Thoracic aorta (tissue), 2 donors: ENCODE measurements around the gene PRR15. TPM values are rescaled to one million over a fixed set of nuclear protein-coding genes. Genes with fewer than 3 reads are reported as not detected.

ENCODE experiments used
- ATAC-seq: fragments of 150-250 bp; one replicate; pipeline ENCODE4 v1.8.0; 2017; ENCODE audit warnings: low read depth; ENCODE audit not compliant: insufficient number of reproducible peaks, low FRiP score
- DNase-seq: peaks from one replicate; pipeline ENCODE4 v3.0.0-alpha.2; 2020; ENCODE audit warnings: low spot score
- H3K27ac ChIP-seq, 2 donors: fragments of 200-600 bp; sonication (generic); 1 replicate in 1 of 2; 2 replicates in 1 of 2; pipeline ENCODE4 v1.5.1; 2016; ENCODE audit warnings: mild to moderate bottlenecking in 2 of 2, moderate library complexity in 2 of 2
- H3K27me3 ChIP-seq: fragments of 200-600 bp; sonication (generic); replicated peaks from 2 replicates; pipeline ENCODE4 v1.6.0; 2016; ENCODE audit warnings: mild to moderate bottlenecking; ENCODE audit not compliant: insufficient read depth
- H3K36me3 ChIP-seq: fragments of 200-600 bp; sonication (generic); one replicate; pipeline ENCODE4 v1.5.1; 2016
- H3K4me1 ChIP-seq, 2 donors: fragments of 200-600 bp; sonication (generic); 1 replicate in 1 of 2; 2 replicates in 1 of 2; pipeline versions ENCODE4 v1.5.1 to v1.6.0; 2016; ENCODE audit warnings: low read depth in 2 of 2, mild to moderate bottlenecking in 1 of 2; ENCODE audit not compliant: control insufficient read depth in 1 of 2
- H3K4me3 ChIP-seq: fragments of 200-600 bp; sonication (generic); 2 replicates; pipeline ENCODE4 v1.5.1; 2016; ENCODE audit warnings: mild to moderate bottlenecking
- H3K9me3 ChIP-seq: fragments of 200-600 bp; sonication (generic); 2 replicates; pipeline ENCODE4 v1.5.1; 2016
- total RNA-seq, 2 donors: library from RNA; depleted of rRNA; stranded (reverse); fragments of >200 nt; gene quantifications; one replicate each; pipeline versions ENCODE4 v1.1.0 to v1.2.3, GENCODE V29; 2016
- TF ChIP-seq, protein P1 (sequence below): fragments of 200-600 bp; sonication (generic); IDR thresholded peaks from one replicate; pipeline ENCODE4 v1.5.1; 2019; ENCODE audit warnings: antibody characterized with exemption

The PRR15 gene
- total RNA-seq, 2 donors from 2014 or later: 2.5 to 6.0 TPM

DNA sequence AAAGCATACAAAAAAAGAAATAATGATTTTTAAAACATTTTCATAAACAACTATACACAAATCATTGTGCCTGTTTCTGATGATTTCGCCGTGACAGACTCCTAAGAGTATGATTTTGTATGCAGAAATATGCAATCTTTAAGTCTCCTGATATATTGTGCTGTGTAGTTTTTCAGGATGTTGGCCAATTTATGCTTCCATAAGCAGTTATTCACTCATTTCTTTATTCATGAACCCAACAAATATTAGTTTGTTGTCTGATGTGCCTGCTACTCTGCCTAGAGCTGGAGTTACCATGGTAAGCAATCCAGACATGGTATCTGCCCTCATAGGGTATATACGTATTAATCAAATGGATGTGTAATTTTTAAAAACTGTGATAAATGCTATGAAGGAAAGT is 40.4 kb downstream of the PRR15 start:
- H3K36me3 ChIP-seq: no peaks in the 10 kb centered on the region
- H3K4me3 ChIP-seq: no peak overlapping the region
- TF ChIP-seq, protein P1, sequence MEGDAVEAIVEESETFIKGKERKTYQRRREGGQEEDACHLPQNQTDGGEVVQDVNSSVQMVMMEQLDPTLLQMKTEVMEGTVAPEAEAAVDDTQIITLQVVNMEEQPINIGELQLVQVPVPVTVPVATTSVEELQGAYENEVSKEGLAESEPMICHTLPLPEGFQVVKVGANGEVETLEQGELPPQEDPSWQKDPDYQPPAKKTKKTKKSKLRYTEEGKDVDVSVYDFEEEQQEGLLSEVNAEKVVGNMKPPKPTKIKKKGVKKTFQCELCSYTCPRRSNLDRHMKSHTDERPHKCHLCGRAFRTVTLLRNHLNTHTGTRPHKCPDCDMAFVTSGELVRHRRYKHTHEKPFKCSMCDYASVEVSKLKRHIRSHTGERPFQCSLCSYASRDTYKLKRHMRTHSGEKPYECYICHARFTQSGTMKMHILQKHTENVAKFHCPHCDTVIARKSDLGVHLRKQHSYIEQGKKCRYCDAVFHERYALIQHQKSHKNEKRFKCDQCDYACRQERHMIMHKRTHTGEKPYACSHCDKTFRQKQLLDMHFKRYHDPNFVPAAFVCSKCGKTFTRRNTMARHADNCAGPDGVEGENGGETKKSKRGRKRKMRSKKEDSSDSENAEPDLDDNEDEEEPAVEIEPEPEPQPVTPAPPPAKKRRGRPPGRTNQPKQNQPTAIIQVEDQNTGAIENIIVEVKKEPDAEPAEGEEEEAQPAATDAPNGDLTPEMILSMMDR: no peak
- no peak for DNase-seq
- no peaks in the 10 kb centered on the region for H3K9me3 ChIP-seq
- H3K27me3 ChIP-seq: no peaks in the 10 kb centered on the region
- H3K4me1 ChIP-seq: no peaks in the 10 kb centered on the region
- H3K27ac ChIP-seq: no peak overlapping the region
- ATAC-seq: no peak

DNA sequence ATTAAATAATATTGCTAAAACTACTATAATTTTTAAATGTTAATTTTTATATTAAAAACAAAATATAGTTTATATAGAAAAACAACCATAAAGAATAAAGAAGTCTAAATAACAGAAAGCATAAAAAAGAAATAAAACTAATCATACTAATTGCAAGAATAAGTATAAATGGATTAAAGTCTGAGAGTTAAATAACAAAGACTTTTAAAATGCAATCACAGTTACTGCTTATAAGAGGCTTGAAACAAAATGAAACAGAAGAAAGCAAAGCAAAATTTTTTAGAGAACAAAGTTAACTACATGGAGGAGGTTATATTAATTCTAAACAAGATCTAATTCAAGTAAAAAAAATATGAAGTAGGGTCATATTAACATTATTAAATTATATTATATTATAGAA is 41.1 kb downstream of the PRR15 start:
- no peaks in the 10 kb centered on the region for H3K27me3 ChIP-seq
- ATAC-seq: no peak
- no peak for DNase-seq
- TF ChIP-seq, protein P1: no peak
- no peak overlapping the region for H3K27ac ChIP-seq
- no peaks in the 10 kb centered on the region for H3K36me3 ChIP-seq
- no peaks in the 10 kb centered on the region for H3K4me1 ChIP-seq
- H3K4me3 ChIP-seq: no peak overlapping the region
- no peaks in the 10 kb centered on the region for H3K9me3 ChIP-seq

DNA sequence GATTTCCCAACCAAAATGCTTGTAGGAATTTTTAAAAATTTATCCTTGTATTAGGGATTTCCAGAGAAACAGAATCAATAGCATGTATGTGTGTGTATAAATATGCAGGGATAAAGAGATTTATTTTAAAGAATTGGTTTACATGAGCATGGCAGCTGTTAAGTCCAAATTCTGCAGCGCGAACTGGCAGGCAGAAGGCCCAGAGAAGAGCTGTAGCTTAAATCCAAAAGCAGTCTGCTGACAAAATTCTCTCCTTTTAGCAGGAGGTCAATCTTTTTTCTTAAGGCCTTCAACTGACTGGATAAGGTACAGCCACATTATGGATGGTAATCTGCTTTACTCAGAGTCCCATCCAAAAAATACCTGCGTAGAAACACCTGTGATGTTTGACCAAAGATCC is 42.0 kb downstream of the PRR15 start:
- ATAC-seq: no peak
- Histone ChIP-seq H3K9me3 (no peaks in the 10 kb centered on the region), H3K27me3 (no peaks in the 10 kb centered on the region), H3K4me1 (peaks cover 0 to 4% of the 10 kb centered on the region in 2 donors), H3K27ac (no peak overlapping the region), H3K4me3 (no peak overlapping the region), H3K36me3 (no peaks in the 10 kb centered on the region)
- no peak for DNase-seq
- TF ChIP-seq, protein P1: no peak

DNA sequence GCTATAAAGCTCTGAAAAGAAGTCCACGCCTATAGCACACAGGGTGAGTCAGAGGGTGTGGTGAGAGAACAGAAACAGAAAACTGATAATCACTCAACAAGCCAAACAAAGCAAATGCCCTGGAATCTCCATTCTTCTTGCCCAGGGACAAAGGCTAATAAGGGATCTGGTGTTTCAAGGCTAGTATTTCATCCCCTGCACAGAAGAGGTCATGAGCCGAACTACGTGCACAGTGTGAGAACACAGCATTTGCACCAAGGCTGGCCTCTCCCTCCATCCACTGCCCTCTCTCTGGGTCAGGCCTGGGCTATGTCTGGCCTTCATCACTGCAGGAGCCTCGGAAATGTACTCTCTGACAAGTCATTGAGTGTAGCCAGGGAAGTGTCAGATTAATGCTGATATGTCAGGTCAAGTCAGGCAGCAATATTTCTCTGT is 42.7 kb downstream of the PRR15 start:
- DNase-seq (no peak), ATAC-seq (no peak)
- no peaks in the 10 kb centered on the region for H3K9me3 ChIP-seq
- H3K27ac ChIP-seq: no peak overlapping the region
- H3K27me3 ChIP-seq: no peaks in the 10 kb centered on the region
- H3K4me1 ChIP-seq: peaks cover 0 to 4% of the 10 kb centered on the region in 2 donors
- H3K4me3 ChIP-seq: no peak overlapping the region
- no peaks in the 10 kb centered on the region for H3K36me3 ChIP-seq
- TF ChIP-seq, protein P1: no peak

DNA sequence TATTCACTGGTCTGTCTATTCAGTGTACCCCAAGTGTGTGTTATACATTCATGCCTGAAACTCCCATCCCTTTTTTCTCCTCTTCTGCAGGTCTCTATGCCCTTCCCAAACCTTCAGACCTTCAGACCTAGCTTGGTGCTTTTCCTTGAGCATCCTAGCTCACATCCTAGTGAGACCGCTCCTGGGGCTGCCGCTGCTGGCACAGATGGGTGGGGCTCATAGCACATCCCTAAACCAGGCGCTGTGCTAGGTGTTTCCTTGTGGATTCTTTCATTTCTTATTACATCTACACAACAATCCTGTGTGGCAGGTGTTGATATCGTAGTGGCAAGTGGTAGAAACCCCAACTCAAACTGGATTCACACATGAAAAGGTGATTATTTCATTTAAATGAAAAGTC is 43.2 kb downstream of the PRR15 start:
- ATAC-seq: no peak
- Histone ChIP-seq H3K4me1 (peaks cover 0 to 4% of the 10 kb centered on the region in 2 donors), H3K4me3 (no peak overlapping the region), H3K36me3 (no peaks in the 10 kb centered on the region), H3K27ac (no peak overlapping the region), H3K9me3 (no peaks in the 10 kb centered on the region), H3K27me3 (no peaks in the 10 kb centered on the region)
- no peak for DNase-seq
- TF ChIP-seq, protein P1: no peak
